GM18498 (cell line): ENCODE results near the gene CFC1B.
"Not testable (repeated sequence)": the region's sequence is repeated elsewhere in the genome, so short reads cannot be mapped to it uniquely, and the experiment has no call there.

Experiments
- ATAC-seq: cut with Tn5 transposase; IDR thresholded peaks from one replicate; pipeline ENCODE4 v1.9.1; 2021; ENCODE audit warnings: mild to moderate bottlenecking, moderate library complexity; ENCODE audit not compliant: unreplicated experiment

The CFC1B gene

GRCh38 chr2:130556441-130556840, 35.4 kb downstream of the CFC1B start:
- not testable (repeated sequence) for ATAC-seq

GRCh38 chr2:130566165-130566564, 45.1 kb downstream of the CFC1B start:
- not testable (repeated sequence) for ATAC-seq

GRCh38 chr2:130571929-130572328, 50.9 kb downstream of the CFC1B start:
- ATAC-seq: not testable (repeated sequence)

GRCh38 chr2:130574230-130574629, 53.2 kb downstream of the CFC1B start:
- ATAC-seq: not testable (repeated sequence)

GRCh38 chr2:130576209-130576784, 55.3 kb downstream of the CFC1B start:
- ATAC-seq: not testable (repeated sequence)

- not testable (repeated sequence) for ATAC-seq
Measured at GRCh38 chr2:130577559-130577958, 56.5 kb downstream of the CFC1B start.
